K562 (cell line): Measurements from ENCODE around the gene GGNBP2. TPM values are rescaled to one million over a fixed set of nuclear protein-coding genes. Genes with fewer than 3 reads are reported as not detected.

ENCODE experiments used
- AFF4 ChIP-seq: sonication (generic); formaldehyde crosslinking; IDR thresholded peaks from 2 replicates; pipeline ENCODE4 v1.8.0; 2023; ENCODE audit warnings: mild to moderate bottlenecking, missing genetic modification reagents
- CBX8 ChIP-seq: fragments of 200-600 bp; sonication (generic); IDR thresholded peaks from 2 replicates; pipeline ENCODE4 v1.6.1; 2012; ENCODE audit warnings: borderline replicate concordance, mixed run types, low read depth, mild to moderate bottlenecking, moderate library complexity, mixed read lengths, low read length, control low read depth, inconsistent platforms; ENCODE audit not compliant: poor library complexity, severe bottlenecking; ENCODE audit errors: extremely low read depth
- GTF2B ChIP-seq: IDR thresholded peaks from 2 replicates; pipeline ENCODE4 v1.6.1; 2011; ENCODE audit not compliant: insufficient read length; ENCODE audit errors: extremely low read depth
- HBP1 ChIP-seq: fragments of 450-650 bp; formaldehyde crosslinking; IDR thresholded peaks from 2 replicates; pipeline ENCODE4 v1.4.0; 2022; ENCODE audit warnings: missing genetic modification characterization
- ID3 ChIP-seq, 2 experiments: fragments of 250-450 bp in 1 of 2; fragments of 450-650 bp in 1 of 2; sonication (Bioruptor Pico) in 1 of 2; IDR thresholded peaks; 2 replicates each; pipeline versions ENCODE4 v1.6.1 to v1.8.0; 2016 to 2021; ENCODE audit warnings: mild to moderate bottlenecking in 2 of 2, moderate library complexity in 2 of 2, missing compliant biosample characterization in 1 of 2, missing genetic modification characterization in 1 of 2
- NBN ChIP-seq: fragments of 450-650 bp; IDR thresholded peaks from 2 replicates; pipeline ENCODE4 v1.6.1; 2016; ENCODE audit warnings: low read depth, mild to moderate bottlenecking
- NFIX ChIP-seq: fragments of 250-450 bp; sonication (Bioruptor Pico); IDR thresholded peaks from 2 replicates; pipeline ENCODE4 v1.4.0; 2020; ENCODE audit warnings: low read depth, mild to moderate bottlenecking, moderate library complexity
- RFX5 ChIP-seq: IDR thresholded peaks from 2 replicates; pipeline ENCODE4 v1.6.1; 2011; ENCODE audit warnings: low read depth, mild to moderate bottlenecking, improper control_type of control experiment, low read length
- SMARCC2 ChIP-seq: fragments of 450-650 bp; IDR thresholded peaks from 2 replicates; pipeline ENCODE4 v1.6.1; 2017; ENCODE audit warnings: antibody characterized with exemption, moderate library complexity, mild to moderate bottlenecking, low read depth
- SP1 ChIP-seq: sonication (generic); formaldehyde crosslinking; IDR thresholded peaks from 2 replicates; pipeline ENCODE4 v1.8.1; 2022; ENCODE audit warnings: mild to moderate bottlenecking, missing genetic modification reagents
- TFAM ChIP-seq: fragments of 250-450 bp; sonication (Bioruptor Pico); conservative IDR thresholded peaks from 2 replicates; pipeline ENCODE4 v1.5.0; 2021; ENCODE audit warnings: mild to moderate bottlenecking, moderate library complexity
- UBTF ChIP-seq, 2 experiments: IDR thresholded peaks; 2 replicates each; pipeline ENCODE4 v1.6.1; 2012; ENCODE audit warnings: improper control_type of control experiment in 2 of 2, low read depth in 2 of 2, low read length in 2 of 2, borderline replicate concordance in 1 of 2
- ZBTB9 ChIP-seq: fragments of 450-650 bp; formaldehyde crosslinking; IDR thresholded peaks from 2 replicates; pipeline ENCODE4 v1.4.0; 2020; ENCODE audit warnings: mild to moderate bottlenecking, moderate library complexity
- ZNF449 ChIP-seq: fragments of 250-450 bp; sonication (Bioruptor Pico); IDR thresholded peaks from 2 replicates; pipeline ENCODE4 v1.8.0; 2022; ENCODE audit warnings: moderate library complexity, mild to moderate bottlenecking, inconsistent platforms
- polyA plus RNA-seq, 8 experiments: library from polyadenylated mRNA; depleted of rRNA in 4 of 8; stranded (reverse) in 5 of 8; unstranded in 3 of 8; fragments of >200 nt; fragmentation: Nextera tagmentation in 2 of 8; fragmentation: Illumina TruSeq in 1 of 8; extraction: Ambion mirVana in 2 of 8; extraction: Trizol in 1 of 8; gene quantifications; 2 replicates each; pipeline versions ENCODE4 v1.2.1 to v1.2.3, GENCODE V29; 2011 to 2014; ENCODE audit warnings: inconsistent platforms in 1 of 8, missing spikeins in 1 of 8
- total RNA-seq, 7 experiments: library from RNA; depleted of rRNA in 6 of 7; stranded (reverse); fragments of >200 nt in 6 of 7; fragmentation: Illumina TruSeq in 2 of 7; extraction: Trizol in 2 of 7; gene quantifications; 2 replicates each; pipeline versions ENCODE4 v1.2.1 to v1.2.3, GENCODE V29; 2011 to 2021; ENCODE audit warnings: low replicate concordance in 1 of 7

Gene GGNBP2
- total and polyA plus RNA-seq, 9 of the 15 experiments (the other 6 are each of a cell fraction or from before 2014, with no cell fraction given) = 35.7 to 96.6 (median 64.1) TPM

- TF ChIP-seq CBX8 (no peak), HBP1 (no peak), NBN (no peak), ID3 (CRISPR knock-in tag; IDR thresholded peaks at IDR 0.05) (no peak), ID3 (tag; IDR thresholded peaks at IDR 0.05) (no peak), NFIX (CRISPR knock-in tag) (no peak), SMARCC2 (no peak), RFX5 (no peak), TFAM (no peak), ZNF449 (CRISPR knock-in tag) (no peak), GTF2B (no peak), ZBTB9 (CRISPR knock-in tag) (no peak), UBTF (IDR thresholded peaks at IDR 0.05; ENCODE audit: borderline replicate concordance in 1 of 2, low read depth in 2 of 2, low read length in 2 of 2) (no peak), AFF4 (CRISPR knock-in tag) (no peak), SP1 (CRISPR knock-in tag) (no peak)
Observed at GRCh38 chr17:36590082-36590481, 45.4 kb downstream of the GGNBP2 start (continued).
